ENCODE results near the gene ZSWIM4. TPM values are rescaled to one million over a fixed set of nuclear protein-coding genes. Genes with fewer than 3 reads are reported as not detected.
A peak's percentile ranks its signal among the peaks of the same experiment; 100 is the strongest.

Gene ZSWIM4
- total and polyA plus RNA-seq, 2 experiments from 2014 or later, result 5.4 to 42.3 TPM

DNA sequence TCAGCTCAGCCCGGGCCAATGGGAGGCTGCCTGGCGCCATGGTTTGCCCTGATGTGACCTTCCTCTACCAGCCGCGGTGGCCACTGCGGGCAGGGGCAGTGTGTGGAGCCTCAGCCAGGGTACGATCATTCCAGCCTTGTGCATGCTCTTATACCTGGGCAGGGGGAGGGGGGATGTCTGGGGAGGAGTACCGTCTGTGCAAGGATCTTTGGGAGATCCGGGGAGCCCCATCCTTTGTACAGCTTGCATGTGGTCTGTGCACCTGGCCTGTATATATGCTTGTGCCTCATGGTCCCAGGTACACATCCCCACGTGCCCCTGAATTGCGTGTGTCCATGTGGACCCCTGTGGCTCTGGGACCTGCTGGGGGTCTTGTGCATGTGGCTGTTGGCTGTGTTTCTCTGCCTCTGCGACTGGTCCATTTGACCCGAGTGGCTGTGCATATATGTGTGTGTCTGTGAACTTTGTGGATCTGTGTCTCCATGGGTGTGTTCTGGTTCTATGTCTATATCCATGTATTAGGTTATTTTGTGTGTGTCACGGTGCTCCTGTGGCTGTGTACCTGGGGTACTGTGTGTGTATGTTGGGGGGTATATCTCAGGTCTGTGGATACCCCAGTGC, 68.9 kb downstream of the ZSWIM4 start:
- Mint-ChIP-seq H3K36me3 (ENCODE audit: low read depth) (no peaks in the 10 kb centered on the region; the same call in 2 of the 3 replicates), H3K9me3 (no peaks in the 10 kb centered on the region; the same call in 2 of the 3 replicates), H3K27me3 (ENCODE audit: insufficient read depth, low read depth, poor library complexity) (peaks cover 68% of the 10 kb centered on the region), H3K4me3 (peak overlapping the region; percentile 67), H3K27ac (no peak overlapping the region), H3K4me1 (peaks cover 19% of the 10 kb centered on the region)
- peak; percentile 7; the same call in 2 of the 3 replicates for ATAC-seq
- peaks cover 10% of the 10 kb centered on the region for H3K4me1 ChIP-seq (ENCODE audit: insufficient read depth)
- H3K36me3 ChIP-seq (ENCODE audit: insufficient read depth), result no peaks in the 10 kb centered on the region
- H3K4me3 ChIP-seq, result 0 out of 2 replicates have a peak overlapping the region, but pooled peaks have one; percentile 45
- no peaks in the 10 kb centered on the region for H4K20me1 ChIP-seq (replicated peaks; ENCODE audit: insufficient read depth)
- H3F3A ChIP-seq (replicated peaks; ENCODE audit: low read depth), result peaks cover 25% of the 10 kb centered on the region
- no peaks in the 10 kb centered on the region for H3K9me2 ChIP-seq (ENCODE audit: insufficient read depth)
- no peaks in the 10 kb centered on the region for H3K79me2 ChIP-seq (replicated peaks; ENCODE audit: insufficient read depth)
- no peak overlapping the region for H2AFZ ChIP-seq
- H3K27me3 ChIP-seq (ENCODE audit: insufficient read depth), result peaks cover 65% of the 10 kb centered on the region
- no peak overlapping the region for H3K27ac ChIP-seq (ENCODE audit: low read depth)
- no peak for DNase-seq (ENCODE audit: low spot score)
- H3K4me2 ChIP-seq, result peak overlapping the region; percentile 72; the same call in 1 of the 2 replicates
- TF ChIP-seq REST (IDR thresholded peaks at IDR 0.05; ENCODE audit: unreplicated experiment), result no peak
- TF ChIP-seq EZH2 (IDR thresholded peaks at IDR 0.05; ENCODE audit: low read depth, unreplicated experiment), result peak; percentile 16
- TF ChIP-seq ZNF331 (CRISPR knock-in tag; IDR thresholded peaks at IDR 0.05; ENCODE audit: low read depth), result no peak
- TF ChIP-seq EZH2phosphoT487 (IDR thresholded peaks at IDR 0.05; ENCODE audit: unreplicated experiment), result no peak
- TF ChIP-seq ZNF114 (CRISPR knock-in tag; IDR thresholded peaks at IDR 0.05), result no peak

DNA sequence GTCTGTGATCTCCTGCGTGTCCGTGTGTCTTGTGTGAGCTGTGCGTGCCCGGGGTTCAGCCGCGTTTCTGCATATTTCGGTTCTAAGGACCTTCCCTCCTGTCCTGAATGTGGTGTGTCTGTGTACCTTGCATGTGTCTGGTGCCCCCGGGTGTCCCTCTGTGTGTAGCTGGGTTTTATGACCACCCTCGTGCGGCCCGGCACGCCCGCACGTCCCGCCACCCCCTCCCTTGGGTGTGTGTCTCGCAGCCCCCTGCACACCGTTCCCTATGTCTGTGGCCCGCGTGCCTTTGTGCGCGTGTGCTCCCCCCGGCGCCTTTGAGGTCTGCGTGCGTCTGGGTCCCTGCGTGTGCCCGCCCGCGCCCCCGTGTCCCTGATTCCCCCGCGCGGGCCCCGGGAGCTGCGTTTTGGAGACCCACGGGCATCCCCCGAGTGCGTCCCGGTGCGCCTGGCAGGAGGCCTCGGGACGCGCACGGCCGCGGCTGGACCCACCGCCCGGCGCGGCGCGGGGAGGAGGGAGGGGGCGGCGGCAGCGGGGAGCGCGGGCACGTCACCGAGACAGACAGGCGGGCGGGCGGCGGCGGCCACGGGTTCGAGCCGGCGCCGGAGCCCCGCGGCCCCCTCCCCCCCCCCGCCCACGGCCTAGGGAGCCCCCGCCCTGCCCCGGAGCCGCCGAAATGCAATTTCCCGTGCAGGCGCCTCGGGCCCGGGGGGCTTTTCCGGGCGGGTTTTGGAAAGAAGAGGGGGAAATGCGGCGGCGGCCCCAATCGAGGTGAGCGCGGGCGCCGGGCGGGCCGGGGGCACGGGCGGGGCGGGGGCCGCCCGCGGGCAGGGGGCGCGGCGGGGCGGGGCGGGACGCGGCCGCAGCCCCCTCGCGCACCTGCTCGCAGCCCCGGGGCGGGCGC, 69.7 kb downstream of the ZSWIM4 start:
- DNase-seq (ENCODE audit: low spot score) (no peak), ATAC-seq (no peak)
- H3K4me1 ChIP-seq (ENCODE audit: insufficient read depth), result peaks cover 10% of the 10 kb centered on the region
- peak overlapping the region; percentile 72; the same call in 1 of the 2 replicates for H3K4me2 ChIP-seq
- Mint-ChIP-seq H3K27ac (no peak overlapping the region), H3K27me3 (ENCODE audit: insufficient read depth, low read depth, poor library complexity) (peaks cover 71% of the 10 kb centered on the region), H3K4me3 (peak overlapping the region; percentile 67), H3K4me1 (peaks cover 15% of the 10 kb centered on the region), H3K36me3 (ENCODE audit: low read depth) (no peaks in the 10 kb centered on the region; the same call in 2 of the 3 replicates), H3K9me3 (no peaks in the 10 kb centered on the region; the same call in 2 of the 3 replicates)
- no peaks in the 10 kb centered on the region for H3K79me2 ChIP-seq (replicated peaks; ENCODE audit: insufficient read depth)
- TF ChIP-seq EZH2 (IDR thresholded peaks at IDR 0.05; ENCODE audit: low read depth, unreplicated experiment) (peak; percentile 31), STAT1 (IDR thresholded peaks at IDR 0.05; ENCODE audit: unreplicated experiment) (no peak)
- no peaks in the 10 kb centered on the region for H3K9me2 ChIP-seq (ENCODE audit: insufficient read depth)
- H3K36me3 ChIP-seq (ENCODE audit: insufficient read depth), result no peaks in the 10 kb centered on the region
- no peak overlapping the region for H2AFZ ChIP-seq
- H3K27me3 ChIP-seq (ENCODE audit: insufficient read depth), result peaks cover 70% of the 10 kb centered on the region
- H3K27ac ChIP-seq (ENCODE audit: low read depth), result no peak overlapping the region
- H4K20me1 ChIP-seq (replicated peaks; ENCODE audit: insufficient read depth), result no peaks in the 10 kb centered on the region
- H3F3A ChIP-seq (replicated peaks; ENCODE audit: low read depth), result peaks cover 25% of the 10 kb centered on the region
- H3K4me3 ChIP-seq, result peak overlapping the region; percentile 60; the same call in 1 of the 2 replicates

All from GM23338 (cell line).